ENCODE results near the gene OR4N2. TPM values are rescaled to one million over a fixed set of nuclear protein-coding genes. Genes with fewer than 3 reads are reported as not detected.
"Not testable (repeated sequence)": the region's sequence is repeated elsewhere in the genome, so short reads cannot be mapped to it uniquely, and the experiment has no call there.

OR4N2 gene
- total and polyA plus RNA-seq, 10 of the 15 experiments (the other 5 are each of a cell fraction or from before 2014, with no cell fraction given) = not detected

DNA sequence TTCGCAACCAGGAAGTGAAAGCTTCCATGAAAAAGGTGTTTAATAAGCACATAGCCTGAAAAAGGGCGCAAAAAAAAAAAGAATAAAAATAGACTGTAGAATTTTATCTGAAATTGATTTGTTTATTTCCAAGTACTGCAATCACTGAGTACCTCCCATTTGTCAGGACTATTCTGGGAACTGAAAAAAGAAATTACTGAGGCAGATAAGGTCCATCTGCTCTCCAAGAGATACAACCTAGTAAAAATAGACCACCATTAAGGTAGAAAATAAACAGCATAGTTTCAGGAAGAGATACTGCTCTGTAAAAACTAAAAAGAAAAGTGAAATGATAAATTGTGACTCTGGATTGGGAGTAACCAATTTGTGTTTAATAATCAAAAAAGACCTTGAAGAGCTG is 24.7 kb downstream of the OR4N2 start:
- Histone ChIP-seq H3K27ac (ENCODE audit: control insufficient read depth, insufficient read depth) (no peak overlapping the region), H3K4me1 (ENCODE audit: control insufficient read depth, insufficient read depth, low read length) (no peaks in the 10 kb centered on the region), H3K27me3 (replicated peaks in 1 of 2; ENCODE audit: control insufficient read depth in 2 of 2, insufficient read depth in 2 of 2, low read length in 1 of 2) (no peaks in the 10 kb centered on the region), H3K4me3 (no peak overlapping the region), H3K79me2 (ENCODE audit: control insufficient read depth, insufficient read depth, low read length) (no peaks in the 10 kb centered on the region), H3K4me2 (ENCODE audit: control insufficient read depth, insufficient read depth) (no peak overlapping the region), H3K9me3 (replicated peaks; ENCODE audit: control insufficient read depth, insufficient read depth, low read length) (no peaks in the 10 kb centered on the region), H3K36me3 (ENCODE audit: control insufficient read depth in 2 of 2, insufficient read depth in 2 of 2, low read length in 1 of 2) (no peaks in the 10 kb centered on the region), H4K20me1 (ENCODE audit: control insufficient read depth, insufficient read depth) (no peaks in the 10 kb centered on the region), H2AFZ (ENCODE audit: control insufficient read depth, low read depth, low read length) (no peak overlapping the region), H3K9ac (ENCODE audit: control insufficient read depth, insufficient read depth, low read length) (no peak overlapping the region)
- no TSS peak for BruUV-seq (replicated peaks)
- ATAC-seq (no peak), DNase-seq (ENCODE audit: low read depth, low spot score) (no peak), FAIRE-seq (no peak)
- SMC1A ChIA-PET (ENCODE audit: uncharacterized antibody, unreplicated experiment) = no interaction called here
- CTCF ChIA-PET = no interaction called here
- 18% methylated on average over 2 of the region's 2 CpGs for WGBS (ENCODE audit: insufficient coverage, insufficient replicate concordance, low lambda C conversion rate, missing lambda C conversion rate)
- intact Hi-C loops (cut with micrococcal nuclease; ENCODE audit: unreplicated experiment) (no loop called here), in situ Hi-C loops (cut with MboI) (no loop called here)
- POLR2A ChIA-PET = no interaction called here
- TF ChIP-seq, protein P1, sequence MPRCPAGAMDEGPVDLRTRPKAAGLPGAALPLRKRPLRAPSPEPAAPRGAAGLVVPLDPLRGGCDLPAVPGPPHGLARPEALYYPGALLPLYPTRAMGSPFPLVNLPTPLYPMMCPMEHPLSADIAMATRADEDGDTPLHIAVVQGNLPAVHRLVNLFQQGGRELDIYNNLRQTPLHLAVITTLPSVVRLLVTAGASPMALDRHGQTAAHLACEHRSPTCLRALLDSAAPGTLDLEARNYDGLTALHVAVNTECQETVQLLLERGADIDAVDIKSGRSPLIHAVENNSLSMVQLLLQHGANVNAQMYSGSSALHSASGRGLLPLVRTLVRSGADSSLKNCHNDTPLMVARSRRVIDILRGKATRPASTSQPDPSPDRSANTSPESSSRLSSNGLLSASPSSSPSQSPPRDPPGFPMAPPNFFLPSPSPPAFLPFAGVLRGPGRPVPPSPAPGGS (IDR thresholded peaks at IDR 0.05; ENCODE audit: borderline replicate concordance, insufficient read depth, low read depth, low read length, poor library complexity, severe bottlenecking) = no peak
- RAD21 ChIA-PET (ENCODE audit: unreplicated experiment) = no interaction called here

DNA sequence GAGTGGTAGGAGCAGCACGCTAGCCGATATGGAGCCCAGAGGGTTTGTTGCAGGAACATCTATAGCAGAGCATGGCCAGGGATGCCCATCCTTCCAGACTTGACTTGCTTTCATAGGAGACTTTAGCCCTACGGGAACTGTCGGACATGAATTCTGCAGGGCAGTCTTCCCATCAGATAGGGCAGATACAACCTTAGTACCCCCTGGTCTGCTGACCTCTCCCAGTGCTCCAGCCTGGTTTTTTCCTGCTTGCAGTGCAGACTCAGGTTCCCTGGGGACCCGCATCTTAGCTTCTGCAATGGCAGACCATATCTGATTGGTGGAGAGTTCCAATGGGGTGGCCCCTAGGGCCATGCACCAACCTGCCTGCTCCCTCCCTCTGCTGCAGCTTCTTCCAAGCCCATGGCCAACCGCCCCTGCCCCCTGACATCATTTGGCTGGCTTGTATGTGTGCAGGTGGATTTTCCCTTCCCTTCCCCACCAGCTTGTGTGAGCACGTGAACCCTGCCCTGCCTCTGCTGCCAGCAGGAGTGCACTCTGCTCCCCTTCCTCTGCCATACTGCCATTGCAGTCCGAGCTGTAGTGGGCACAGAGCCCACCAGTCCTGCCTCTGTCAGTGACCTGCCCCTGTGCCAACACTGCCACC is 30.8 kb downstream of the OR4N2 start:
- H3K27me3 ChIP-seq (replicated peaks in 1 of 2; ENCODE audit: control insufficient read depth in 2 of 2, insufficient read depth in 2 of 2, low read length in 1 of 2); FAIRE-seq; H3K79me2 ChIP-seq (ENCODE audit: control insufficient read depth, insufficient read depth, low read length); POLR2A ChIA-PET; in situ Hi-C loops (cut with MboI); H2AFZ ChIP-seq (ENCODE audit: control insufficient read depth, low read depth, low read length); BruUV-seq (replicated peaks); H3K27ac ChIP-seq (ENCODE audit: control insufficient read depth, insufficient read depth); H3K4me2 ChIP-seq (ENCODE audit: control insufficient read depth, insufficient read depth); H3K36me3 ChIP-seq (ENCODE audit: control insufficient read depth in 2 of 2, insufficient read depth in 2 of 2, low read length in 1 of 2); DNase-seq (ENCODE audit: low read depth, low spot score); SMC1A ChIA-PET (ENCODE audit: uncharacterized antibody, unreplicated experiment); ATAC-seq; H4K20me1 ChIP-seq (ENCODE audit: control insufficient read depth, insufficient read depth); RAD21 ChIA-PET (ENCODE audit: unreplicated experiment); intact Hi-C loops (cut with micrococcal nuclease; ENCODE audit: unreplicated experiment); H3K9me3 ChIP-seq (replicated peaks; ENCODE audit: control insufficient read depth, insufficient read depth, low read length); H3K9ac ChIP-seq (ENCODE audit: control insufficient read depth, insufficient read depth, low read length); H3K4me3 ChIP-seq; CTCF ChIA-PET; H3K4me1 ChIP-seq (ENCODE audit: control insufficient read depth, insufficient read depth, low read length): not testable (repeated sequence)
- WGBS (ENCODE audit: insufficient coverage, insufficient replicate concordance, low lambda C conversion rate, missing lambda C conversion rate) = 16% methylated on average over 8 of the region's 8 CpGs
